Measurements from ENCODE around the gene SLC9A9.
A peak's percentile ranks its signal among the peaks of the same experiment; 100 is the strongest.
"Not testable (repeated sequence)": the region's sequence is repeated elsewhere in the genome, so short reads cannot be mapped to it uniquely, and the experiment has no call there.

SLC9A9 gene

DNA sequence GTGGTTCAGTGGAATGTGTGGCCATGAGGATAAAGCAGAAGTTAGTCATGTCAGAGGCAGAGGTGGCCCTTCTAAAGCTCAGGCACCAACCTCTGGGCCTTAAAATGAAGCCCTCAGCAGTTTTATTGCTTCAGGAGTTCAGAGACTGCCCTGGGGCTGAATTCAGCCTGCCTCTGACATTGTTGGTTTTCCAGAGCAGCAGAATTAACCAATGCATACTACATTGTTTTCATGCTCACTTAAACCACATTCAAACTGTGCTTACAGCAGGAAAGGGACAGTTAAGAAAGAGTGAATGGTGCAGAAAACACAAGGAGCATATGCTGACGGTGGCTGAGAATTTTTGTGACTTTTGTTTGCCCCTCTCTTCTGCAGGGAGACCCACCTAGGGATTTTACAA lies 408.5 kb downstream of the SLC9A9 start:
- TF ChIP-seq CTCF (IDR thresholded peaks at IDR 0.05; ENCODE audit: low read depth, low read length): no peak
- H3K27ac ChIP-seq: no peak overlapping the region
- H3K27me3 ChIP-seq (ENCODE audit: insufficient read depth, low read depth, severe bottlenecking): no peaks in the 10 kb centered on the region
- H3K36me3 ChIP-seq: no peaks in the 10 kb centered on the region
- no peaks in the 10 kb centered on the region for H3K9me3 ChIP-seq (ENCODE audit: severe bottlenecking)
- DNase-seq: no peak
- H3K4me3 ChIP-seq (ENCODE audit: low read depth, low read length): no peak overlapping the region

DNA sequence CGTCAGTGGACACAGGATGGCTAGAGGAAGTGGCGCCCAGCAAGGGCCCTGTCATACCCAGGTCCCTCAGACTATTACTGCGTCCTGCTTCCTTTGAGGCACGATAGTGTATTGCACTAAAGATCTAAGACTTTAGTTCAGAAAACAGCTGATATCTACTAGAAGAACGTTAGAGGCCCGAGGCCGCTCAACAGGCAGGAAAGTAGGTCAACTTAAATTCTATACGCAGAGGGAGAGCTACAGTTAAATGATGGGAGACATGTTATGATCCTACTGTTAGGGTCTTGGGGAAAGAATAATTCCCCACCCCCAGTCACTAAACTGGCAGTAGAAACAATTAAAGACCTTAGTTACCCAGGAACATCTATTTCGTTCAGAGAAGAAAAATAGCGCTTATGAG lies 410.9 kb downstream of the SLC9A9 start:
- H3K4me3 ChIP-seq (ENCODE audit: low read depth, low read length): no peak overlapping the region
- H3K36me3 ChIP-seq: no peaks in the 10 kb centered on the region
- no peak overlapping the region for H3K27ac ChIP-seq
- no peaks in the 10 kb centered on the region for H3K27me3 ChIP-seq (ENCODE audit: insufficient read depth, low read depth, severe bottlenecking)
- H3K9me3 ChIP-seq (ENCODE audit: severe bottlenecking): no peaks in the 10 kb centered on the region
- TF ChIP-seq CTCF (IDR thresholded peaks at IDR 0.05; ENCODE audit: low read depth, low read length): no peak
- DNase-seq: no peak

GRCh38 chr3:143436231-143436930 lies 411.9 kb downstream of the SLC9A9 start:
- H3K27ac ChIP-seq: no peak overlapping the region
- H3K9me3 ChIP-seq (ENCODE audit: severe bottlenecking): no peaks in the 10 kb centered on the region
- H3K27me3 ChIP-seq (ENCODE audit: insufficient read depth, low read depth, severe bottlenecking): no peaks in the 10 kb centered on the region
- H3K4me3 ChIP-seq (ENCODE audit: low read depth, low read length): no peak overlapping the region
- TF ChIP-seq CTCF (IDR thresholded peaks at IDR 0.05; ENCODE audit: low read depth, low read length): no peak
- no peaks in the 10 kb centered on the region for H3K36me3 ChIP-seq
- DNase-seq: no peak

- H3K27me3 ChIP-seq (ENCODE audit: insufficient read depth, low read depth, severe bottlenecking): no peaks in the 10 kb centered on the region
- H3K4me3 ChIP-seq (ENCODE audit: low read depth, low read length): no peak overlapping the region
- peak; percentile 53 for TF ChIP-seq CTCF (IDR thresholded peaks at IDR 0.05; ENCODE audit: low read depth, low read length)
- no peaks in the 10 kb centered on the region for H3K36me3 ChIP-seq
- H3K27ac ChIP-seq: no peak overlapping the region
- peak; percentile 17 for DNase-seq
- H3K9me3 ChIP-seq (ENCODE audit: severe bottlenecking): no peaks in the 10 kb centered on the region
Observed at GRCh38 chr3:143433787-143434378, 414.4 kb downstream of the SLC9A9 start.

- H3K27me3 ChIP-seq (ENCODE audit: insufficient read depth, low read depth, severe bottlenecking); H3K27ac ChIP-seq; H3K9me3 ChIP-seq (ENCODE audit: severe bottlenecking); DNase-seq; H3K36me3 ChIP-seq; H3K4me3 ChIP-seq (ENCODE audit: low read depth, low read length): not testable (repeated sequence)
Observed at GRCh38 chr3:143431298-143431697, 417.0 kb downstream of the SLC9A9 start.

- DNase-seq: no peak
- Histone ChIP-seq H3K27ac (no peak overlapping the region), H3K36me3 (no peaks in the 10 kb centered on the region), H3K4me3 (ENCODE audit: low read depth, low read length) (no peak overlapping the region), H3K9me3 (ENCODE audit: severe bottlenecking) (no peaks in the 10 kb centered on the region), H3K27me3 (ENCODE audit: insufficient read depth, low read depth, severe bottlenecking) (no peaks in the 10 kb centered on the region)
- no peak for TF ChIP-seq CTCF (IDR thresholded peaks at IDR 0.05; ENCODE audit: low read depth, low read length)
Observed at GRCh38 chr3:143430568-143430967, 417.7 kb downstream of the SLC9A9 start.
